Ovary (tissue), 3 donors: Measurements from ENCODE around the gene LARP4B.

Source experiments
- EP300 ChIP-seq: sonication (generic); formaldehyde crosslinking; IDR thresholded peaks from one replicate; pipeline ENCODE4 v1.6.1; 2017; ENCODE audit warnings: antibody characterized with exemption
- POLR2A ChIP-seq: fragments of 450-650 bp; IDR thresholded peaks from one replicate; pipeline ENCODE4 v1.6.1; 2017; ENCODE audit warnings: antibody characterized with exemption, mild to moderate bottlenecking, moderate library complexity
- TF ChIP-seq, protein P1 (sequence below), 3 donors: fragments of 450-650 bp in 2 of 3; fragments of 200-600 bp in 1 of 3; IDR thresholded peaks; one replicate each; pipeline versions ENCODE4 v1.5.1 to v1.8.0; 2016 to 2022; ENCODE audit warnings: antibody characterized with exemption in 3 of 3, mild to moderate bottlenecking in 1 of 3
- donor health status: DM: no; HTN: no; CAD: no.

DNA sequence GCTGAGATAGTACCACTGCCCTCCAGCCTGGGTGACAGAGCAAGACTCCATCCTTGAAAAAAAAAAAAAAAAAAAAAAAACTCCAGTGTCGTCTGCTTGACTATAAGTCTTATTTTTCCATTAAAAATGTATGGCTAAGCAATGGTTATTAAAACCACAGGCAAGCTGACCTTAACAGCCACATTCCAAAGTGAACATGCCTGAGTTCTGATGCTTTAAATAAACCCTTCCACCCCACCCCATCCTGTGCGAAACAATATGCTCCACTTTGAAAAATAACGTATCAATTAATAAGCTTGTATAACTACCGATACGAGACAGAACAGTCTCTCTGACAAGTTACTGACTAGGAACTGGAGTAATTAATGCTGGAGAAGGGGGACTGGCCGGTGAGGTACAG, 63.7 kb downstream of the LARP4B start:
- TF ChIP-seq, protein P1, sequence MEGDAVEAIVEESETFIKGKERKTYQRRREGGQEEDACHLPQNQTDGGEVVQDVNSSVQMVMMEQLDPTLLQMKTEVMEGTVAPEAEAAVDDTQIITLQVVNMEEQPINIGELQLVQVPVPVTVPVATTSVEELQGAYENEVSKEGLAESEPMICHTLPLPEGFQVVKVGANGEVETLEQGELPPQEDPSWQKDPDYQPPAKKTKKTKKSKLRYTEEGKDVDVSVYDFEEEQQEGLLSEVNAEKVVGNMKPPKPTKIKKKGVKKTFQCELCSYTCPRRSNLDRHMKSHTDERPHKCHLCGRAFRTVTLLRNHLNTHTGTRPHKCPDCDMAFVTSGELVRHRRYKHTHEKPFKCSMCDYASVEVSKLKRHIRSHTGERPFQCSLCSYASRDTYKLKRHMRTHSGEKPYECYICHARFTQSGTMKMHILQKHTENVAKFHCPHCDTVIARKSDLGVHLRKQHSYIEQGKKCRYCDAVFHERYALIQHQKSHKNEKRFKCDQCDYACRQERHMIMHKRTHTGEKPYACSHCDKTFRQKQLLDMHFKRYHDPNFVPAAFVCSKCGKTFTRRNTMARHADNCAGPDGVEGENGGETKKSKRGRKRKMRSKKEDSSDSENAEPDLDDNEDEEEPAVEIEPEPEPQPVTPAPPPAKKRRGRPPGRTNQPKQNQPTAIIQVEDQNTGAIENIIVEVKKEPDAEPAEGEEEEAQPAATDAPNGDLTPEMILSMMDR (IDR thresholded peaks at IDR 0.05): no peak
- TF ChIP-seq POLR2A (no peak), EP300 (no peak)
